Neural progenitor cell (in vitro differentiated cells): ENCODE results near the gene ALDH1A3. TPM values are rescaled to one million over a fixed set of nuclear protein-coding genes. Genes with fewer than 3 reads are reported as not detected.
"Not testable (repeated sequence)": the region's sequence is repeated elsewhere in the genome, so short reads cannot be mapped to it uniquely, and the experiment has no call there.

Experiments used
- DNase-seq: peaks from one replicate; pipeline ENCODE4 v3.0.0-alpha.2; 2016; ENCODE audit warnings: low spot score
- H2AFZ ChIP-seq: fragments of 200-600 bp; sonication (generic); replicated peaks from 2 replicates; pipeline ENCODE4 v1.6.1; 2016; ENCODE audit warnings: antibody characterized with exemption
- H3F3A ChIP-seq: fragments of 200-600 bp; sonication (generic); 2 replicates; pipeline ENCODE4 v1.6.1; 2016; ENCODE audit warnings: antibody characterized with exemption, low read depth
- H3K27ac ChIP-seq: fragments of 200-600 bp; sonication (generic); 2 replicates; pipeline ENCODE4 v1.5.1; 2016; ENCODE audit warnings: mild to moderate bottlenecking
- H3K27me3 ChIP-seq: fragments of 200-600 bp; sonication (generic); 2 replicates; pipeline ENCODE4 v1.6.1; 2016; ENCODE audit warnings: mild to moderate bottlenecking, moderate library complexity
- H3K36me3 ChIP-seq: fragments of 200-600 bp; sonication (generic); 2 replicates; pipeline ENCODE4 v1.5.1; 2016
- H3K4me1 ChIP-seq: fragments of 200-600 bp; sonication (generic); 2 replicates; pipeline ENCODE4 v1.6.1; 2016; ENCODE audit warnings: mixed run types
- H3K4me2 ChIP-seq: fragments of 200-600 bp; sonication (generic); 2 replicates; pipeline ENCODE4 v1.6.1; 2016
- H3K4me3 ChIP-seq: fragments of 200-600 bp; sonication (generic); 2 replicates; pipeline ENCODE4 v1.5.1; 2016
- H3K79me2 ChIP-seq: fragments of 200-600 bp; sonication (generic); 2 replicates; pipeline ENCODE4 v1.6.1; 2016; ENCODE audit warnings: low read depth
- H3K9ac ChIP-seq: fragments of 200-600 bp; sonication (generic); 2 replicates; pipeline ENCODE4 v1.6.1; 2016
- H3K9me3 ChIP-seq: fragments of 200-600 bp; sonication (generic); 2 replicates; pipeline ENCODE4 v1.5.1; 2016; ENCODE audit warnings: low read depth
- H4K20me1 ChIP-seq: fragments of 200-600 bp; sonication (generic); 2 replicates; pipeline ENCODE4 v1.6.1; 2016; ENCODE audit warnings: low read depth
- H3K27ac Mint-ChIP-seq: 3 replicates; pipeline ENCODE4 v1.8.0; 2021; ENCODE audit warnings: mixed read lengths
- H3K27me3 Mint-ChIP-seq: 2 replicates; pipeline ENCODE4 v1.8.0; 2022; ENCODE audit warnings: low read depth, mild to moderate bottlenecking, inconsistent platforms, moderate library complexity, mixed read lengths; ENCODE audit not compliant: insufficient read depth
- H3K36me3 Mint-ChIP-seq: 3 replicates; pipeline ENCODE4 v1.8.0; 2021; ENCODE audit warnings: mixed read lengths
- H3K4me1 Mint-ChIP-seq: 3 replicates; pipeline ENCODE4 v1.8.0; 2021; ENCODE audit warnings: mixed read lengths
- H3K4me3 Mint-ChIP-seq: 3 replicates; pipeline ENCODE4 v1.8.0; 2021; ENCODE audit warnings: mild to moderate bottlenecking, moderate library complexity, mixed read lengths
- H3K9me3 Mint-ChIP-seq: 3 replicates; pipeline ENCODE4 v1.8.0; 2020; ENCODE audit warnings: mixed read lengths
- CTCF ChIP-seq: fragments of 200-600 bp; sonication (generic); IDR thresholded peaks from 2 replicates; pipeline ENCODE4 v1.5.1; 2017; ENCODE audit warnings: antibody characterized with exemption, mild to moderate bottlenecking
- EZH2 ChIP-seq: fragments of 200-600 bp; sonication (generic); IDR thresholded peaks from 2 replicates; pipeline ENCODE4 v1.6.1; 2017; ENCODE audit warnings: antibody characterized with exemption, mild to moderate bottlenecking, moderate library complexity
- EZH2phosphoT487 ChIP-seq: fragments of 200-600 bp; sonication (generic); IDR thresholded peaks from 2 replicates; pipeline ENCODE4 v1.6.1; 2017; ENCODE audit warnings: antibody characterized with exemption
- total RNA-seq: library from RNA; depleted of rRNA; stranded (reverse); fragments of >200 nt; gene quantifications from 2 replicates; pipeline ENCODE4 v1.2.3, GENCODE V29; 2015; ENCODE audit warnings: low replicate concordance

The ALDH1A3 gene
- total RNA-seq, 1 donor from 2014 or later = 0.80 TPM

- peaks cover 8% of the 10 kb centered on the region for H3K27me3 Mint-ChIP-seq
- H3K79me2 ChIP-seq = no peaks in the 10 kb centered on the region
- H3K4me1 ChIP-seq = no peaks in the 10 kb centered on the region
- no peaks in the 10 kb centered on the region for H3F3A ChIP-seq
- no peaks in the 10 kb centered on the region for H3K27me3 ChIP-seq
- no peak overlapping the region for H3K4me3 ChIP-seq
- H3K9me3 Mint-ChIP-seq = no peaks in the 10 kb centered on the region
- H3K9ac ChIP-seq = no peak overlapping the region
- no peak overlapping the region for H2AFZ ChIP-seq
- no peaks in the 10 kb centered on the region for H3K36me3 ChIP-seq
- H3K4me1 Mint-ChIP-seq = peaks cover 4% of the 10 kb centered on the region
- no peak overlapping the region for H3K27ac ChIP-seq
- H3K27ac Mint-ChIP-seq = no peak overlapping the region
- no peak for TF ChIP-seq CTCF
- no peak for TF ChIP-seq EZH2phosphoT487
- no peak for TF ChIP-seq EZH2
- H3K4me2 ChIP-seq = no peak overlapping the region
- H4K20me1 ChIP-seq = no peaks in the 10 kb centered on the region
- H3K4me3 Mint-ChIP-seq = no peak overlapping the region
- DNase-seq = no peak
- no peaks in the 10 kb centered on the region for H3K9me3 ChIP-seq
- no peaks in the 10 kb centered on the region for H3K36me3 Mint-ChIP-seq
Measured at GRCh38 chr15:100849855-100850218, 29.8 kb upstream of the ALDH1A3 start.

- not testable (repeated sequence) for H4K20me1 ChIP-seq, H3K79me2 ChIP-seq, H3F3A ChIP-seq, DNase-seq, H3K36me3 ChIP-seq, H3K36me3 Mint-ChIP-seq, H3K4me2 ChIP-seq, H3K27ac ChIP-seq, H3K4me1 ChIP-seq, H3K4me3 ChIP-seq, H3K4me3 Mint-ChIP-seq, H3K27ac Mint-ChIP-seq, H3K9me3 ChIP-seq, H3K27me3 ChIP-seq, H3K9ac ChIP-seq, H2AFZ ChIP-seq, H3K4me1 Mint-ChIP-seq, H3K9me3 Mint-ChIP-seq
- H3K27me3 Mint-ChIP-seq = peaks cover 11% of the 10 kb centered on the region
Measured at GRCh38 chr15:100851428-100852015, 28.1 kb upstream of the ALDH1A3 start.

GRCh38 chr15:100852630-100853029 is 27.0 kb upstream of the ALDH1A3 start:
- H2AFZ ChIP-seq = no peak overlapping the region
- TF ChIP-seq CTCF = no peak
- TF ChIP-seq EZH2phosphoT487 = no peak
- no peak for TF ChIP-seq EZH2
- no peaks in the 10 kb centered on the region for H3F3A ChIP-seq
- H3K4me2 ChIP-seq = no peak overlapping the region
- no peak overlapping the region for H3K27ac ChIP-seq
- H3K4me1 Mint-ChIP-seq = peaks cover 2% of the 10 kb centered on the region
- no peak overlapping the region for H3K4me3 Mint-ChIP-seq
- H3K9ac ChIP-seq = no peak overlapping the region
- H3K79me2 ChIP-seq = no peaks in the 10 kb centered on the region
- no peaks in the 10 kb centered on the region for H4K20me1 ChIP-seq
- no peaks in the 10 kb centered on the region for H3K9me3 Mint-ChIP-seq
- H3K27me3 ChIP-seq = no peaks in the 10 kb centered on the region
- H3K27ac Mint-ChIP-seq = no peak overlapping the region
- H3K9me3 ChIP-seq = no peaks in the 10 kb centered on the region
- H3K4me3 ChIP-seq = no peak overlapping the region
- peaks cover 7% of the 10 kb centered on the region for H3K27me3 Mint-ChIP-seq
- no peaks in the 10 kb centered on the region for H3K36me3 ChIP-seq
- no peak for DNase-seq
- H3K4me1 ChIP-seq = no peaks in the 10 kb centered on the region
- no peaks in the 10 kb centered on the region for H3K36me3 Mint-ChIP-seq

- Mint-ChIP-seq H3K36me3 (no peaks in the 10 kb centered on the region), H3K27me3 (peaks cover 7% of the 10 kb centered on the region), H3K4me1 (peaks cover 2% of the 10 kb centered on the region), H3K4me3 (no peak overlapping the region), H3K27ac (no peak overlapping the region), H3K9me3 (no peaks in the 10 kb centered on the region)
- Histone ChIP-seq H3K27me3 (no peaks in the 10 kb centered on the region), H2AFZ (no peak overlapping the region), H3K4me3 (no peak overlapping the region), H3F3A (no peaks in the 10 kb centered on the region), H3K36me3 (no peaks in the 10 kb centered on the region), H4K20me1 (no peaks in the 10 kb centered on the region), H3K79me2 (no peaks in the 10 kb centered on the region), H3K27ac (no peak overlapping the region), H3K9me3 (no peaks in the 10 kb centered on the region), H3K4me2 (no peak overlapping the region), H3K9ac (no peak overlapping the region), H3K4me1 (no peaks in the 10 kb centered on the region)
- no peak for TF ChIP-seq EZH2
- DNase-seq = no peak
Measured at GRCh38 chr15:100853676-100854440, 25.8 kb upstream of the ALDH1A3 start.
